ENCODE measurements around the gene PRH1.

The PRH1 gene

GRCh38 chr12:10884086-10884725 is at the start of gene PRH1:
Gene PRH1, minus strand, starts transcription at chr12:10884255. Its CDS starts 38 bp downstream, at chr12:10884217.
- Mint-ChIP-seq H3K4me1 (ENCODE audit: low read depth) (no peaks in the 10 kb centered on the region), H3K4me3 (no peak within 1 kb of the TSS), H3K9me3 (ENCODE audit: low read depth) (no peaks in the 10 kb centered on the region), H3K36me3 (peaks cover 20% of the 10 kb centered on the region), H3K27me3 (no peaks in the 10 kb centered on the region), H3K27ac (no peak within 1 kb of the TSS)

GRCh38 chr12:10928746-10929286 is 44.8 kb upstream of the PRH1 start, which contains the start of gene PRH2:
Gene PRH2, plus strand, starts transcription at chr12:10929236. Its CDS starts 38 bp downstream, at chr12:10929274.
- Mint-ChIP-seq H3K4me3 (no peak within 1 kb of the TSS), H3K27me3 (no peaks in the 10 kb centered on the region), H3K4me1 (ENCODE audit: low read depth) (no peaks in the 10 kb centered on the region), H3K9me3 (ENCODE audit: low read depth) (no peaks in the 10 kb centered on the region), H3K36me3 (peaks cover 16% of the 10 kb centered on the region), H3K27ac (no peak within 1 kb of the TSS)

- Mint-ChIP-seq H3K27me3 (no peaks in the 10 kb centered on the region), H3K9me3 (ENCODE audit: low read depth) (no peaks in the 10 kb centered on the region), H3K4me1 (ENCODE audit: low read depth) (no peaks in the 10 kb centered on the region), H3K36me3 (peaks cover 14% of the 10 kb centered on the region), H3K4me3 (no peak overlapping the region), H3K27ac (no peak overlapping the region)
Measured at GRCh38 chr12:10926269-10926668, 42.2 kb upstream of the PRH1 start.

GRCh38 chr12:10919809-10920208 is 35.8 kb upstream of the PRH1 start:
- no peak overlapping the region for H3K27ac Mint-ChIP-seq
- no peaks in the 10 kb centered on the region for H3K27me3 Mint-ChIP-seq
- no peaks in the 10 kb centered on the region for H3K9me3 Mint-ChIP-seq (ENCODE audit: low read depth)
- no peaks in the 10 kb centered on the region for H3K4me1 Mint-ChIP-seq (ENCODE audit: low read depth)
- peaks cover 11% of the 10 kb centered on the region for H3K36me3 Mint-ChIP-seq
- no peak overlapping the region for H3K4me3 Mint-ChIP-seq

- Mint-ChIP-seq H3K4me1 (ENCODE audit: low read depth) (no peaks in the 10 kb centered on the region), H3K36me3 (peaks cover 31% of the 10 kb centered on the region), H3K27ac (no peak overlapping the region), H3K27me3 (no peaks in the 10 kb centered on the region), H3K4me3 (no peak overlapping the region), H3K9me3 (ENCODE audit: low read depth) (peaks cover 4% of the 10 kb centered on the region)
Measured at GRCh38 chr12:10910380-10910779, 26.3 kb upstream of the PRH1 start.

GRCh38 chr12:10909462-10909861 is 25.4 kb upstream of the PRH1 start, which contains the start of gene TAS2R13:
Gene TAS2R13, minus strand, starts transcription at chr12:10909562. Its CDS starts 264 bp downstream, at chr12:10909298.
- Mint-ChIP-seq H3K27ac (no peak within 1 kb of the TSS), H3K27me3 (no peaks in the 10 kb centered on the region), H3K9me3 (ENCODE audit: low read depth) (peaks cover 12% of the 10 kb centered on the region), H3K36me3 (peaks cover 36% of the 10 kb centered on the region), H3K4me3 (no peak within 1 kb of the TSS), H3K4me1 (ENCODE audit: low read depth) (no peaks in the 10 kb centered on the region)

- Mint-ChIP-seq H3K4me3 (no peak overlapping the region), H3K36me3 (peaks cover 45% of the 10 kb centered on the region), H3K9me3 (ENCODE audit: low read depth) (peaks cover 29% of the 10 kb centered on the region), H3K27me3 (no peaks in the 10 kb centered on the region), H3K4me1 (ENCODE audit: low read depth) (peaks cover 3% of the 10 kb centered on the region), H3K27ac (no peak overlapping the region)
Measured at GRCh38 chr12:10904686-10905085, 20.6 kb upstream of the PRH1 start.

- Mint-ChIP-seq H3K27me3 (no peaks in the 10 kb centered on the region), H3K27ac (no peak overlapping the region), H3K4me3 (no peak overlapping the region), H3K4me1 (ENCODE audit: low read depth) (peaks cover 3% of the 10 kb centered on the region), H3K9me3 (ENCODE audit: low read depth) (peaks cover 29% of the 10 kb centered on the region), H3K36me3 (peaks cover 37% of the 10 kb centered on the region)
Measured at GRCh38 chr12:10901427-10901826, 17.4 kb upstream of the PRH1 start.

- Mint-ChIP-seq H3K4me1 (ENCODE audit: low read depth) (peaks cover 3% of the 10 kb centered on the region), H3K4me3 (no peak overlapping the region), H3K36me3 (peaks cover 37% of the 10 kb centered on the region), H3K27ac (no peak overlapping the region), H3K27me3 (no peaks in the 10 kb centered on the region), H3K9me3 (ENCODE audit: low read depth) (peaks cover 28% of the 10 kb centered on the region)
Measured at GRCh38 chr12:10900972-10901371, 16.9 kb upstream of the PRH1 start.

GRCh38 chr12:10900530-10900929 is 16.5 kb upstream of the PRH1 start:
- Mint-ChIP-seq H3K36me3 (peaks cover 35% of the 10 kb centered on the region), H3K27ac (no peak overlapping the region), H3K9me3 (ENCODE audit: low read depth) (peaks cover 25% of the 10 kb centered on the region), H3K27me3 (no peaks in the 10 kb centered on the region), H3K4me3 (no peak overlapping the region), H3K4me1 (ENCODE audit: low read depth) (peaks cover 3% of the 10 kb centered on the region)

GRCh38 chr12:10896854-10897253 is 12.8 kb upstream of the PRH1 start:
- H3K9me3 Mint-ChIP-seq (ENCODE audit: low read depth), result no peaks in the 10 kb centered on the region
- H3K27ac Mint-ChIP-seq, result no peak overlapping the region
- no peaks in the 10 kb centered on the region for H3K27me3 Mint-ChIP-seq
- H3K4me1 Mint-ChIP-seq (ENCODE audit: low read depth), result peaks cover 3% of the 10 kb centered on the region
- no peak overlapping the region for H3K4me3 Mint-ChIP-seq
- H3K36me3 Mint-ChIP-seq, result peaks cover 14% of the 10 kb centered on the region

- no peak overlapping the region for H3K4me3 Mint-ChIP-seq
- H3K27ac Mint-ChIP-seq, result no peak overlapping the region
- H3K9me3 Mint-ChIP-seq (ENCODE audit: low read depth), result no peaks in the 10 kb centered on the region
- H3K4me1 Mint-ChIP-seq (ENCODE audit: low read depth), result no peaks in the 10 kb centered on the region
- no peaks in the 10 kb centered on the region for H3K27me3 Mint-ChIP-seq
- H3K36me3 Mint-ChIP-seq, result peaks cover 16% of the 10 kb centered on the region
Measured at GRCh38 chr12:10891937-10892336, 7.9 kb upstream of the PRH1 start.

GRCh38 chr12:10889226-10889625 is 5.2 kb upstream of the PRH1 start:
- Mint-ChIP-seq H3K27me3 (no peaks in the 10 kb centered on the region), H3K4me1 (ENCODE audit: low read depth) (no peaks in the 10 kb centered on the region), H3K36me3 (peaks cover 12% of the 10 kb centered on the region), H3K27ac (no peak overlapping the region), H3K4me3 (no peak overlapping the region), H3K9me3 (ENCODE audit: low read depth) (no peaks in the 10 kb centered on the region)

- Mint-ChIP-seq H3K36me3 (peaks cover 59% of the 10 kb centered on the region), H3K4me1 (ENCODE audit: low read depth) (no peaks in the 10 kb centered on the region), H3K9me3 (ENCODE audit: low read depth) (peaks cover 16% of the 10 kb centered on the region), H3K27ac (no peak overlapping the region), H3K4me3 (no peak overlapping the region), H3K27me3 (no peaks in the 10 kb centered on the region)
Measured at GRCh38 chr12:10873378-10873777, 10.7 kb downstream of the PRH1 start.

- H3K36me3 Mint-ChIP-seq, result peaks cover 69% of the 10 kb centered on the region
- H3K4me1 Mint-ChIP-seq (ENCODE audit: low read depth), result peaks cover 1% of the 10 kb centered on the region
- H3K9me3 Mint-ChIP-seq (ENCODE audit: low read depth), result peaks cover 22% of the 10 kb centered on the region
- no peaks in the 10 kb centered on the region for H3K27me3 Mint-ChIP-seq
- H3K4me3 Mint-ChIP-seq, result no peak overlapping the region
- no peak overlapping the region for H3K27ac Mint-ChIP-seq
Measured at GRCh38 chr12:10867381-10867780, 16.7 kb downstream of the PRH1 start.
